Measurements from ENCODE around the gene AGAP3. TPM values are rescaled to one million over a fixed set of nuclear protein-coding genes. Genes with fewer than 3 reads are reported as not detected.

Gene AGAP3
- total RNA-seq, 1 experiment from 2014 or later = 126 TPM

GRCh38 chr7:151134743-151135524 lies 48.7 kb downstream of the AGAP3 start:
- H3K27ac ChIP-seq (ENCODE audit: low read depth, low read length) = no peak overlapping the region
- POLR2A ChIA-PET = no interaction called here

GRCh38 chr7:151135525-151135845 lies 49.2 kb downstream of the AGAP3 start:
- H3K79me2 ChIP-seq (ENCODE audit: insufficient read depth, low read length) = no peaks in the 10 kb centered on the region
- H4K20me1 ChIP-seq (ENCODE audit: insufficient read depth) = no peaks in the 10 kb centered on the region
- H3K4me3 ChIP-seq (replicated peaks in 1 of 2; ENCODE audit: low read depth in 1 of 2, low read length in 2 of 2) = no peak overlapping the region
- intact Hi-C loops (cut with micrococcal nuclease) = no loop called here
- no TSS peak for BruUV-seq (replicated peaks)
- no peak for DNase-seq (ENCODE audit: low read depth, low spot score)
- no peaks in the 10 kb centered on the region for H3K4me1 ChIP-seq (ENCODE audit: control insufficient read depth in 1 of 2, insufficient read depth in 2 of 2, low read length in 2 of 2)
- H3K9me3 ChIP-seq (ENCODE audit: control insufficient read depth in 1 of 2, insufficient read depth in 1 of 2, low read depth in 1 of 2, low read length in 2 of 2) = no peaks in the 10 kb centered on the region
- H2AFZ ChIP-seq (ENCODE audit: low read depth, low read length, poor library complexity, severe bottlenecking) = no peak overlapping the region
- POLR2A ChIA-PET = no interaction called here
- RAD21 ChIA-PET (ENCODE audit: low non-redundant PET in 1 of 2, low total read pairs in 2 of 2, uncharacterized antibody in 2 of 2, unreplicated experiment in 2 of 2) = no interaction called here
- H3K27ac ChIP-seq (ENCODE audit: low read depth, low read length) = no peak overlapping the region
- no peak overlapping the region for H3K4me2 ChIP-seq (ENCODE audit: low read length)
- no peaks in the 10 kb centered on the region for H3K27me3 ChIP-seq (ENCODE audit: insufficient read depth, low read length)
- CTCF ChIA-PET = interaction anchor here (0.6 kb wide), 1 partner anchor 93 kb away, joined by 3 read pairs; no protein-coding TSS in a partner anchor
- no peaks in the 10 kb centered on the region for H3K9me2 ChIP-seq (ENCODE audit: insufficient read depth)
- H3K9ac ChIP-seq (ENCODE audit: low read length) = no peak overlapping the region
- ATAC-seq = no peak
- H3K36me3 ChIP-seq (ENCODE audit: control insufficient read depth in 1 of 2, insufficient read depth in 2 of 2, low read length in 2 of 2) = peaks cover 3 to 15% of the 10 kb centered on the region in 2 experiments; a peak in 3 of 4 replicates
- TF ChIP-seq RAD21 (IDR thresholded peaks at IDR 0.05; ENCODE audit: low read depth) (no peak), ZNF274 (IDR thresholded peaks at IDR 0.05; ENCODE audit: low read depth, low read length) (no peak), ZFX (IDR thresholded peaks at IDR 0.05) (no peak), ELF1 (IDR thresholded peaks at IDR 0.05; ENCODE audit: borderline replicate concordance, low read depth) (no peak), POLR2A (IDR thresholded peaks at IDR 0.05; ENCODE audit: borderline replicate concordance, extremely low read depth, insufficient read depth, insufficient read length) (no peak), ATF3 (IDR thresholded peaks at IDR 0.05) (no peak), SP1 (IDR thresholded peaks at IDR 0.05; ENCODE audit: low read depth) (no peak), REST (IDR thresholded peaks at IDR 0.05; ENCODE audit: low read depth) (no peak), FOSL1 (IDR thresholded peaks at IDR 0.05; ENCODE audit: low read depth) (no peak), JUND (IDR thresholded peaks at IDR 0.05) (no peak), POLR2AphosphoS5 (IDR thresholded peaks at IDR 0.05; ENCODE audit: low read depth, low read length) (no peak), ZBTB33 (IDR thresholded peaks at IDR 0.05; ENCODE audit: extremely low read depth, insufficient replicate concordance, low read length) (no peak)

More at GRCh38 chr7:151134743-151135524, 48.7 kb downstream of the AGAP3 start:
- Histone ChIP-seq H4K20me1 (ENCODE audit: insufficient read depth) (no peaks in the 10 kb centered on the region), H2AFZ (ENCODE audit: low read depth, low read length, poor library complexity, severe bottlenecking) (no peak overlapping the region), H3K4me1 (ENCODE audit: control insufficient read depth in 1 of 2, insufficient read depth in 2 of 2, low read length in 2 of 2) (no peaks in the 10 kb centered on the region), H3K9me3 (ENCODE audit: control insufficient read depth in 1 of 2, insufficient read depth in 1 of 2, low read depth in 1 of 2, low read length in 2 of 2) (no peaks in the 10 kb centered on the region), H3K9me2 (ENCODE audit: insufficient read depth) (no peaks in the 10 kb centered on the region), H3K4me2 (ENCODE audit: low read length) (no peak overlapping the region), H3K9ac (ENCODE audit: low read length) (no peak overlapping the region), H3K79me2 (ENCODE audit: insufficient read depth, low read length) (no peaks in the 10 kb centered on the region), H3K4me3 (replicated peaks in 1 of 2; ENCODE audit: low read depth in 1 of 2, low read length in 2 of 2) (no peak overlapping the region), H3K27me3 (ENCODE audit: insufficient read depth, low read length) (no peaks in the 10 kb centered on the region), H3K36me3 (ENCODE audit: control insufficient read depth in 1 of 2, insufficient read depth in 2 of 2, low read length in 2 of 2) (peaks cover 0 to 17% of the 10 kb centered on the region in 2 experiments; a peak in 2 of 4 replicates)
- intact Hi-C loops (cut with micrococcal nuclease) = no loop called here
- TF ChIP-seq EGR1 (IDR thresholded peaks at IDR 0.05; ENCODE audit: low read depth) (no peak), SIN3A (IDR thresholded peaks at IDR 0.05; ENCODE audit: low read depth) (no peak), CBX3 (IDR thresholded peaks at IDR 0.05; ENCODE audit: low read depth) (no peak), ZNF274 (IDR thresholded peaks at IDR 0.05; ENCODE audit: low read depth, low read length) (no peak)
- no peak for DNase-seq (ENCODE audit: low read depth, low spot score)
- ChIA-PET CTCF (no interaction called here), RAD21 (ENCODE audit: low non-redundant PET in 1 of 2, low total read pairs in 2 of 2, uncharacterized antibody in 2 of 2, unreplicated experiment in 2 of 2) (no interaction called here)
- no TSS peak for BruUV-seq (replicated peaks)
- ATAC-seq = no peak
